ENCODE data around the gene BRMS1L.
"Not testable (repeated sequence)": the region's sequence is repeated elsewhere in the genome, so short reads cannot be mapped to it uniquely, and the experiment has no call there.

BRMS1L gene, protein sequence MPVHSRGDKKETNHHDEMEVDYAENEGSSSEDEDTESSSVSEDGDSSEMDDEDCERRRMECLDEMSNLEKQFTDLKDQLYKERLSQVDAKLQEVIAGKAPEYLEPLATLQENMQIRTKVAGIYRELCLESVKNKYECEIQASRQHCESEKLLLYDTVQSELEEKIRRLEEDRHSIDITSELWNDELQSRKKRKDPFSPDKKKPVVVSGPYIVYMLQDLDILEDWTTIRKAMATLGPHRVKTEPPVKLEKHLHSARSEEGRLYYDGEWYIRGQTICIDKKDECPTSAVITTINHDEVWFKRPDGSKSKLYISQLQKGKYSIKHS

GRCh38 chr14:35826218-35826951 lies at the start of gene BRMS1L:
Gene BRMS1L (plus strand): TSS chr14:35826338. CDS start chr14:35826517, 179 bp downstream.
- DNase-seq (ENCODE audit: low spot score): peak; percentile 96

- no peak for DNase-seq (ENCODE audit: low spot score)
Measured at GRCh38 chr14:35776823-35777222, 49.3 kb upstream of the BRMS1L start.

GRCh38 chr14:35777550-35777949 lies 48.6 kb upstream of the BRMS1L start:
- not testable (repeated sequence) for DNase-seq (ENCODE audit: low spot score)

- DNase-seq (ENCODE audit: low spot score): no peak
Measured at GRCh38 chr14:35779368-35779767, 46.8 kb upstream of the BRMS1L start.

DNA sequence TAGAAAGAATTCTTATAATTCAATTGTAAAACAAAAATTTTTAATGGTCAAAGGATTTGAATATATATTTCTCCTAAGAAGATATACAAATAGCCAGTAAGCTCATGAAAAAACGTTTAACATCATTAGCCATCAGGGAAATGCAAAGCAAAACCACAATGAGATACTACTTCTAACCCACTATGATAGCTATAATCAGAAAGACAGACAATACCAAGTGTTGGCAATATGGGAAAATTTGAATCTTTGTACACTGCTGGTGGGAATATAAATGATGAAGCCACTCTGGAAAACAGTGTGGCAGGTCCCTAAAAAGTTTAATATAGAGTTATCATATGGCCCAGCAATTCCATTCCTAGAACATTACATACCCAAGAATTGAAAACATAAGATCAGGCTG lies 42.4 kb upstream of the BRMS1L start:
- DNase-seq (ENCODE audit: low spot score): no peak

DNA sequence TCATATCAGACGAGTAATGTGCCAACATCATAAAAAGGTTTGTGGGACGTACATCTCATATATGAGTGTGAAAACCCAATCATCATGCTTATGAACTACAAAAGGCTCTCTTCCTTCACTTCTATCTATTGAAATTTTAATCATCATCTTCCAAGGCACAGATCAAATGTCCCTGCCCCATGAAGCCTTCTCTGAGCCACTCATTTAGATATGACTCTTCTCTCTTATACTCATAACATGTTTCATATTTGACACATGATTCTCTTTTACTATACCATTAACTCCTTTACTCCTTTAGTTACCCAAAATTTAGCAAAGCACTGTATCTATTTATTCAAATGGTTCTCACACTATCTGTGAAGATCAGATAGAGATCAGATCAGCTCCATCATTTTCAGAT lies 39.3 kb upstream of the BRMS1L start:
- DNase-seq (ENCODE audit: low spot score): no peak

- no peak for DNase-seq (ENCODE audit: low spot score)
Measured at GRCh38 chr14:35789651-35790050, 36.5 kb upstream of the BRMS1L start.

GRCh38 chr14:35797796-35798195 lies 28.3 kb upstream of the BRMS1L start:
- DNase-seq (ENCODE audit: low spot score): no peak

GRCh38 chr14:35806006-35806907 lies 19.9 kb upstream of the BRMS1L start:
- DNase-seq (ENCODE audit: low spot score): no peak

DNA sequence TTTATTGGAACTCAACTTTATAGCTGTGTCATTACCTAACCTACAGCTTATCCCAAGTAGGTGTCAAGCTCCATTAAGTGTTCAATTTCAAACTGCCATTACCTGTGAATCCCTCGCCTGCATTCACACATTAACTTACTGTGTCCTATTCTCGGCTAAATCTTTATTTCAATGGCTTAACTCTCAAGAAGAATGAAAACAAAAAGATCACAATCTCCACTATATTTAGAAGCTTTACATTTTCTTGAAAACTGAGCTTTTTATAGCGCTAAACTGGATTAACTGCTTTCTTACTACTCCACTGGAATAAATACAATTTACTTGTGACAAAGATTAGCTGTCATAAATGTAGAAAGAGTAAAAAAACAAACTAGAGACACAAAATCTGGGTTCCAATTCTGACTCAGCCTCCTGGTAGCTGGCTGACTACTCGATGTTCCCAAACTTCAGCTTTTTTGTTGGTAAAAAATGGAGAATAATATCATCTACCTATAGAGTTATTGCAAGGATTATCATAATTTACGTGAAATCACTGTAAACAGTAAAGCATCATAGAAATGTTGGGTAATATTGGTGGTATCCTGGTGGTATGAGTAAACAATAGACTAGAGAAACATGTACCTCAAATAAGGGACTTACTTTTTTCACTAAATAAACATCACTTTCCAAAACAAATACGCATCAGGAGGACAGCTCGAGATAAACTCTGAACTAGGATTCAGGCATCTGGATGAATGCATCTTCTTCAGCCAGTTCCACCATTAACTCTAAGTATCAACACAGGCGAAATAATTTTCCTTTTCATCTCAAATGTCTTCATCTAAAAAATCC lies 18.8 kb upstream of the BRMS1L start:
- DNase-seq (ENCODE audit: low spot score): no peak

DNA sequence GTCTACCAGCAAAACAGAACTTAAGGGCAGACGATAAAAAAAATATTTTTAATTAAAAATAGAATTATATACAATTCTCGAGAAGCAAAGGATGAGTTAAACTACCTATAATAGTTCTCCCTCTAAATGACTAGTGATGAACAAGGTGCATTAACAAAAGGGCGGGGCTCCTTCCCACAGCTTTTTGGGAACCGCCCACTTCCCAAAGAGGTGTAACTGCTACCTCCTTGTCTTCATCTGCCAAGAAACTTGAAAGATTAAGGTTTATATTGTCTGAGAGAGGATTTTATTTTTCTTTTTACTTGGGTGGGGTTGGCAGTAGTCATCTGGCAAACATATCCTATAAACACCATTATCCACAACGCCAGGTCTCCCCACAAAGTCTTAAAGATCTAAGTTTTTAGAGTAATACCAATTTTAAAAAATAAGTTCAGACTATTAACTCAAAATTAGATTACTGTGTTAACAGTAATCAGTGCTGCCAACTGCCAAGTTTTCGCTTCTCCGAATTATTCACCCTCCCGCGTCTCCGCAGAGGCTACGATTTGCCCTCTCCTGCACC lies 18.0 kb upstream of the BRMS1L start:
- no peak for DNase-seq (ENCODE audit: low spot score)

DNA sequence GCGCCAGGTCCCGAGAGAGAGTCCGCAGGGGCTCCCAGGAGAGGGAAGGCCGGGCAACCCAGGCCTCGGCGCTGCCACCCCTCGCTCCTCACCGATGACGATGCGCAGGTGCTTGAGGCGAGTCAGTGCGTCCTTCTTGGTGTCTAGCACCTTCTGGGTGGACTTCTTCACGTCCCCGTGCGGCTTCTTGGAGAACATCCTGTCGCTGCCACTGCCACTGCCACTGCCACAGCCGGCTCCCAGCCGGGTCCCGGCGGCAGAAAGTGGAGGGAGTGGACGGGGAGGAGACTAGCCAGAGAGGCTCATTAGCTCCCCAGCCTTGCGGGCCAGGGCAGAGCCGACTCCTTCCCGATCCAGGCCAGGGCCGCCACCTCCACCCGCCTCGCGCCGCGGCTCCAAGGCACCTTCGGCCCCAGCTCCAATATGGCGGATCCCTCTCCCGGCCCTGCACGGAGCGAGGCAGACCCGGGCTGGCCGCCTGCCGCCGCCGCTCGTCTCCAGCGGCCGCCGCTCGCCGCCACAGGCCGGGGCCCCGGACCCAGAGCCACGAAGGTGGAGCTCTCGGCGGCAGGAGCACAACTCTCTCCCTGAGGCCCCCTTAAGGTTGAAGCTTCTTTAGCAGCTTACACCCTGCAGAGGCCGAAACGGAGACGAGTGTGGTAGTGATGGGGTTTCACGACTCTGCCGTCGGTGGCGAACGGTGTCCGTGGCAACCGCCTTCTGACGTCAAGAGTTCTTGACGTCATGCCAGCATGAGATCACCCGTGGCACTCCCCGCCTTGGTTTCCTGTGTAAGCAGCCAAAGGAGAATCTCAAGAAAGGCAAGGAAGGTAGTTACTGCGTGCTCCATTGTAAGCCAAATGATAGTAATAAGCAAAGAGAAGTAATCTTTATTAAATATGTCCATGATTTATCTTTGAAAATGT lies 17.2 kb upstream of the BRMS1L start, which contains the start of gene RALGAPA1:
RALGAPA1 (minus strand) TSS at position 658 of the 926 bp plus-strand sequence; CDS start at position 198, 460 bp downstream.
- DNase-seq (ENCODE audit: low spot score): peak; percentile 88

DNA sequence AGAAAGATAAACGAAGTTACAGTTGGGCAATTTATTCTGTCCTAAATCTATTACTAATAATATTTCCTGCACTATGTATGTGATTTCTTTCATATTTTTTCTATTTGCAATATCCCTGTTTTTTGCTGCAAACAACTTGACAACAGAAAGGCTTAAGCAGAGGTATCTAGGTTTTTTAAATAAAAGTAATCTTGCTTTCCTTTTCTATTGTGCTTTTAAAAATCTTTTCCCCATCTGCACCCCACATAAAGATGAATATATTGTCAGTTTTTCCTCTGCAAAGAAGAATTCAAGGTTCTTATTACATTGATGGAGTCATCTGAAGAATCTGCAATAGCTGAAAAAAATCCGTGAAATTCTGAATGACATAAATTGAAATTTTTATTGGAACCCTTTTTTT lies 16.5 kb upstream of the BRMS1L start:
- DNase-seq (ENCODE audit: low spot score): no peak

DNA sequence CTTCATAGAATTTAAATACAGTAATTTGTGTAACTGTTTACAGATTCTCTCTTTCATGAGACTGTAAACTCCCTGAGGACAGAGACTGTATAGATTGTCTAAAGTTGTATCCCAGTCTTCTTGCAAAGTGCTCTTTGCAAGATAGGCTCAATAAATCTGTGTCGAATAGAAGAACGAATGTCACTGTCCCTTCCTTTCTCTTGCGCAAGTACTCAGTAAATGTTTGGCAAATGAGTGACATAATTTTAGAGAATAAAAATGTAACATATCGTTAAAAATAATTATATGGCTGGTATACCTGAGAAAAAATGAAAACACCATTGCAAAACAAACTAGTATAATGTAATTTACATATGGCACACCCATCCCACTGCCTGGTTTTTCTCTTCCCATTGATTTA lies 15.2 kb upstream of the BRMS1L start:
- no peak for DNase-seq (ENCODE audit: low spot score)

DNA sequence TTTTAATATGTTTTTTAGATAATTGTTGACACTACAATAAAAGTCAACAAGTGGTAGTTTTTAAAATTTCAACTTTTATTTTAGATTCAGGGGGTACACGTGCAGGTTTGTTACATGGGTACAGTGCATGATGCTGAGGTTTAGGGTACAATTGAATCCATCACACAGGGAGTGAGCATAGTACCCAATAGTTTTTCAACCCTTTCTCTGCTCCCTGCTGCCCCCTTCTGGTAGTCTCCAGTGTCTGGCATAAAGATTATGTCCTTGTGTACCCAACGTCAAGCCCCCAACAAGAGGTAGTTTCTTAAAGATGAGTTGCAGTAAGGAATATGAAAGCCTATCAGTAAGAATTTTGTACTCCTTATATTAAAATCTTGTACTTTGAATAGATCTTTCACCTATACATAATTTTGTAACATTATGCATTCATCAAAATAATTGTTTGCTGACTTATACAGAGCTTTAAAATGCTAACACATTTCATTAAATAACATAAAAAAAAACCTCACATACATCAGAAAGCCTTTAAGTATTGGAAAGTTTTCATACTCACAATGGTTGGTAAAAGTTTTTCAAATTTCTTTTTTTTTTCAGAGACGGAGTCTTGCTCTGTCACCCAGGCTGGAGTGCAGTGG lies 11.7 kb upstream of the BRMS1L start:
- no peak for DNase-seq (ENCODE audit: low spot score)

- peak; percentile 64 for DNase-seq (ENCODE audit: low spot score)
Measured at GRCh38 chr14:35818346-35819115, 7.6 kb upstream of the BRMS1L start.

- DNase-seq (ENCODE audit: low spot score): no peak
Measured at GRCh38 chr14:35819591-35820540, 6.3 kb upstream of the BRMS1L start.

Measured in COLO829 (cell line).